ENCODE measurements around the gene PSMF1. TPM values are rescaled to one million over a fixed set of nuclear protein-coding genes. Genes with fewer than 3 reads are reported as not detected.

PSMF1 gene
- total and polyA plus RNA-seq, 2 of the 13 experiments (the other 11 are each of a cell fraction or from before 2014, with no cell fraction given), result 82.5 to 86.0 TPM

DNA sequence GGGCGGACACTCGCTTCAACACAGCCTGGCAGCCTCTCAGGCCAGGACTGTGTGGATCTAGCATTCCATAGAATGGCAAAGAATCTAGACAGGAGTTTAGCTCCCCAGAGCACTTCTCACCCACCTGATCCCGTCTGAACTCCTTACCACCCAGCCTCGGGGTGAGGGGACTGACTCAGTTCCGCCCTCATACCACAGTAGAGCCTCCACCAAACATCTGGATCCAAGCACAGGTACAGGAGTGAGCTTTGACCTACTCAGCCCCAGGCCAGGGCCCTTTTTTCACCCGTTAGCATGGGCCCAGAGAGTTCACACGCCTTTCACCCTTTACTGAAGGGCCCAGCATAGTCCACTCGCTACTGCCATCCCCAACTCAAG lies 715 bp downstream of the PSMF1 start (continued):
- TF ChIP-seq ZNF180 (CRISPR knock-in tag; IDR thresholded peaks at IDR 0.05; ENCODE audit: borderline replicate concordance, low read depth) (peak; percentile 45; the same call in 1 of the 2 replicates), PLRG1 (conservative IDR thresholded peaks at IDR 0.05) (no peak), ZNF205 (CRISPR knock-in tag; IDR thresholded peaks at IDR 0.05) (no peak), SETDB1 (CRISPR knock-in tag; IDR thresholded peaks at IDR 0.05; ENCODE audit: borderline replicate concordance) (no peak), REPIN1 (CRISPR knock-in tag; IDR thresholded peaks at IDR 0.05; ENCODE audit: borderline replicate concordance, low read depth) (no peak), KLF16 (CRISPR knock-in tag; IDR thresholded peaks at IDR 0.05) (no peak), ZNF777 (CRISPR knock-in tag; IDR thresholded peaks at IDR 0.05) (no peak), ZNF432 (CRISPR knock-in tag; IDR thresholded peaks at IDR 0.05; ENCODE audit: borderline replicate concordance) (0 out of 2 replicates have a peak, but pooled peaks have one; percentile 26), ZNF230 (CRISPR knock-in tag; IDR thresholded peaks at IDR 0.05) (no peak), MAF1 (CRISPR knock-in tag; IDR thresholded peaks at IDR 0.05; ENCODE audit: borderline replicate concordance) (0 out of 2 replicates have a peak, but pooled peaks have one; percentile 52), ZSCAN5A (CRISPR knock-in tag; IDR thresholded peaks at IDR 0.05; ENCODE audit: borderline replicate concordance) (no peak), CAMTA2 (CRISPR knock-in tag; IDR thresholded peaks at IDR 0.05; ENCODE audit: borderline replicate concordance) (no peak), ZNF75D (CRISPR knock-in tag; IDR thresholded peaks at IDR 0.05; ENCODE audit: borderline replicate concordance) (peak; percentile 45; the same call in 1 of the 2 replicates), TRAFD1 (CRISPR knock-in tag; IDR thresholded peaks at IDR 0.05; ENCODE audit: borderline replicate concordance) (0 out of 2 replicates have a peak, but pooled peaks have one; percentile 39), NCOA1 (CRISPR knock-in tag; IDR thresholded peaks at IDR 0.05) (no peak), EZH2 (conservative IDR thresholded peaks at IDR 0.05; ENCODE audit: low read depth, low read length) (no peak), ZNF251 (CRISPR knock-in tag; IDR thresholded peaks at IDR 0.05) (no peak), ZNF235 (CRISPR knock-in tag; IDR thresholded peaks at IDR 0.05; ENCODE audit: borderline replicate concordance) (0 out of 2 replicates have a peak, but pooled peaks have one; percentile 73), ZNF44 (CRISPR knock-in tag; IDR thresholded peaks at IDR 0.05) (0 out of 2 replicates have a peak, but pooled peaks have one; percentile 12), ZFP62 (CRISPR knock-in tag; IDR thresholded peaks at IDR 0.05) (no peak), SRSF1 (optimal IDR thresholded peaks at IDR 0.05; ENCODE audit: low read depth, low read length) (no peak), ZNF143 (CRISPR knock-in tag; IDR thresholded peaks at IDR 0.05) (0 out of 2 replicates have a peak, but pooled peaks have one; percentile 24), ZNF660 (CRISPR knock-in tag; IDR thresholded peaks at IDR 0.05; ENCODE audit: borderline replicate concordance, low read depth) (no peak), SIN3B (IDR thresholded peaks at IDR 0.05; ENCODE audit: low read length) (no peak), ZNF3 (CRISPR knock-in tag; IDR thresholded peaks at IDR 0.05) (no peak), ZNF276 (CRISPR knock-in tag; IDR thresholded peaks at IDR 0.05; ENCODE audit: low read depth) (no peak), ZNF670 (CRISPR knock-in tag; IDR thresholded peaks at IDR 0.05; ENCODE audit: borderline replicate concordance) (no peak), HNF4A (CRISPR knock-in tag; IDR thresholded peaks at IDR 0.05) (0 out of 2 replicates have a peak, but pooled peaks have one; percentile 21)
